Measurements from ENCODE around the gene RTL1. TPM values are rescaled to one million over a fixed set of nuclear protein-coding genes. Genes with fewer than 3 reads are reported as not detected.

RTL1 gene
- total RNA-seq, 1 experiment from 2014 or later = not detected

DNA sequence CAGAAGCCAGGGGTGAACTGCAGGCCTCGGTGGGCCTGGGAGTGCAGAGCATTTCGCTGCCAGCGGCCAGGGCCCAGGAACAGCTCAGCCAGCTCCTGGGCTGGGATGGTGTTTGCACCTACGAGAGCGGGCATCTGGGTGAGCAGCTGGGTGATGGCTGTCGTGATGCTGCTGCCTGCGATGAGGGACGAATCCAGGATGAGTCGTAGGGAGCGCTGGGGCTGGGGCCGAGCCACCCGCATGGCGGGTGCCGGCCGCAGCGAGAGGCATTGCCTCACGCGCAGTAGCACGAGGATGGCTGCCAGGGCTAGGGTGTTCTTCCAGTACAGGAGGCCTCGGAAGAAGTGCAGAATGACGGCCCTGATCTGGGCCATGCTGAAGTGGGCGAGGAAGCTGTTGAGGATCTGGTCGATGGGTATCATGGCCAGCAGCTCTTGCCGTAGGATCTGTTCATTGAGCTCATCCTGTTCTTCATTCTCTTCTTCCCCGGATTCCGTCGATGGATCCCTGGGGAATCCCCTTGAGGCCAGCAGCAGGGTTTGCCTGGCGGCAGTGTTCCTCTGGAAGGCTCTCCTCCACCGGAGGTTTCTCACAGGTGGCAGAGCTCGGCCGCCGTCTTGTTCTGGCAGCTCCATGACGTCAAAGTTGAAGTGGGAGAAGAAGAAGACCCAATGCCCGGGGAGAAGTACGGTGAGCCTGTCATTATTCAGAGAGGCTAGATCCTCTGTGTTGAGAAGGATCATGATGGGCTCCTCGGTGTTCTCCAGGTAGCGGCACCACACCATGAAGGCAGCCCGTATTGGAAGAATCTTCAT lies 22.1 kb downstream of the RTL1 start:
- Mint-ChIP-seq H3K36me3 (ENCODE audit: insufficient read depth in 1 of 3, low read depth in 3 of 3) (peaks cover 6 to 15% (median 12%) of the 10 kb centered on the region in 3 experiments), H3K4me1 (no peaks in the 10 kb centered on the region), H3K27me3 (ENCODE audit: low read depth) (peaks cover 19% of the 10 kb centered on the region), H3K27ac (no peak overlapping the region), H3K9me3 (peaks cover 14 to 21% of the 10 kb centered on the region in 2 experiments), H3K4me3 (no peak overlapping the region)
- WGBS (ENCODE audit: extremely low coverage, insufficient read length, low lambda C conversion rate) = no CpG with 5 or more reads among the region's 38 CpGs
- Histone ChIP-seq H3K4ac (ENCODE audit: low read depth, low read length) (no peak overlapping the region), H2AFZ (ENCODE audit: low read length) (no peak overlapping the region), H2BK120ac (ENCODE audit: low read depth, low read length, poor library complexity, severe bottlenecking) (no peak overlapping the region), H3K79me1 (ENCODE audit: insufficient read depth, low read depth, low read length, poor library complexity, severe bottlenecking) (no peaks in the 10 kb centered on the region), H3K23me2 (ENCODE audit: insufficient read length, low read depth, low read length, poor library complexity, severe bottlenecking) (no peaks in the 10 kb centered on the region), H3K14ac (ENCODE audit: insufficient read depth, low read length) (no peak overlapping the region), H3K4me2 (ENCODE audit: insufficient read depth, insufficient read length, low read length) (no peak overlapping the region), H3K56ac (ENCODE audit: insufficient read length, low read depth, low read length) (no peak overlapping the region), H2AK5ac (ENCODE audit: insufficient read length, low read length) (no peak overlapping the region), H4K5ac (ENCODE audit: insufficient read length, low read depth, low read length) (no peak overlapping the region), H4K20me1 (ENCODE audit: control insufficient read depth, insufficient read depth, insufficient read length) (no peaks in the 10 kb centered on the region), H2BK5ac (ENCODE audit: insufficient read length, low read length) (no peak overlapping the region), H3K27ac (ENCODE audit: insufficient read length, low read depth, low read length) (no peak overlapping the region), H3K79me2 (ENCODE audit: insufficient read depth, low read length) (no peaks in the 10 kb centered on the region), H3T11ph (ENCODE audit: low read length) (no peak overlapping the region), H3K9ac (ENCODE audit: extremely low read depth, insufficient read length, low read length) (no peak overlapping the region), H3K4me1 (ENCODE audit: insufficient read depth, low read length) (no peaks in the 10 kb centered on the region), H3K18ac (ENCODE audit: insufficient read length, low read depth, low read length) (no peak overlapping the region), H2BK15ac (ENCODE audit: low read depth, low read length) (no peak overlapping the region), H3K23ac (ENCODE audit: insufficient read length, low read depth, low read length) (no peak overlapping the region), H2BK12ac (ENCODE audit: insufficient read length, low read depth, low read length) (no peak overlapping the region), H3K9me3 (ENCODE audit: control insufficient read depth, low read depth, low read length) (no peaks in the 10 kb centered on the region), H2BK20ac (ENCODE audit: low read depth, low read length, poor library complexity, severe bottlenecking) (no peak overlapping the region), H3K27me3 (ENCODE audit: insufficient read depth, low read length) (no peaks in the 10 kb centered on the region), H4K8ac (replicated peaks; ENCODE audit: insufficient read length, low read depth, low read length) (no peak overlapping the region), H4K91ac (ENCODE audit: insufficient read length, low read depth, low read length) (no peak overlapping the region)
- TF ChIP-seq, protein P1, sequence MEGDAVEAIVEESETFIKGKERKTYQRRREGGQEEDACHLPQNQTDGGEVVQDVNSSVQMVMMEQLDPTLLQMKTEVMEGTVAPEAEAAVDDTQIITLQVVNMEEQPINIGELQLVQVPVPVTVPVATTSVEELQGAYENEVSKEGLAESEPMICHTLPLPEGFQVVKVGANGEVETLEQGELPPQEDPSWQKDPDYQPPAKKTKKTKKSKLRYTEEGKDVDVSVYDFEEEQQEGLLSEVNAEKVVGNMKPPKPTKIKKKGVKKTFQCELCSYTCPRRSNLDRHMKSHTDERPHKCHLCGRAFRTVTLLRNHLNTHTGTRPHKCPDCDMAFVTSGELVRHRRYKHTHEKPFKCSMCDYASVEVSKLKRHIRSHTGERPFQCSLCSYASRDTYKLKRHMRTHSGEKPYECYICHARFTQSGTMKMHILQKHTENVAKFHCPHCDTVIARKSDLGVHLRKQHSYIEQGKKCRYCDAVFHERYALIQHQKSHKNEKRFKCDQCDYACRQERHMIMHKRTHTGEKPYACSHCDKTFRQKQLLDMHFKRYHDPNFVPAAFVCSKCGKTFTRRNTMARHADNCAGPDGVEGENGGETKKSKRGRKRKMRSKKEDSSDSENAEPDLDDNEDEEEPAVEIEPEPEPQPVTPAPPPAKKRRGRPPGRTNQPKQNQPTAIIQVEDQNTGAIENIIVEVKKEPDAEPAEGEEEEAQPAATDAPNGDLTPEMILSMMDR (conservative IDR thresholded peaks at IDR 0.05) = no peak
- DNase-seq = no peak

All from H9 (cell line).